IMR-90 (cell line): ENCODE results near the gene S100A12. TPM values are rescaled to one million over a fixed set of nuclear protein-coding genes. Genes with fewer than 3 reads are reported as not detected.

Source experiments
- ATAC-seq: fragments of 200-7000 bp; cut with Tn5 transposase; 2 replicates; pipeline ENCODE4 v1.9.1; 2020; ENCODE audit warnings: low read depth, mild to moderate bottlenecking, moderate library complexity
- BruUV-seq: library from RNA; stranded (reverse); fragments of 400-500 nt; replicated peaks from 2 replicates; lab custom pipeline; 2021; lab: Mats Ljungman, UMichigan
- CTCF ChIA-PET: fragments of 300-600 bp; formaldehyde crosslinking; extraction: SDS; loops from one replicate; lab custom pipeline; 2021; ENCODE audit warnings: antibody characterized with exemption; lab: Yijun Ruan, JAX
- POLR2A ChIA-PET: fragments of 300-600 bp; sonication (Branson Sonifier 250); formaldehyde crosslinking; loops from one replicate; lab custom pipeline; 2022; ENCODE audit warnings: antibody characterized with exemption; ENCODE audit not compliant: unreplicated experiment; lab: Charles Lee
- DNase-seq: peaks from one replicate; pipeline ENCODE4 v3.0.0; 2013
- H2AFZ ChIP-seq: replicated peaks from 2 replicates; pipeline ENCODE3; 2013; ENCODE audit warnings: low read length, mild to moderate bottlenecking; ENCODE audit not compliant: poor library complexity
- H2AK5ac ChIP-seq: 2 replicates; pipeline ENCODE4 v1.6.1; 2013; ENCODE audit warnings: low read depth, low read length, inconsistent platforms
- H2AK9ac ChIP-seq: replicated peaks from 2 replicates; pipeline ENCODE3; 2013; ENCODE audit warnings: mild to moderate bottlenecking, low read depth, low read length, moderate library complexity; ENCODE audit not compliant: poor library complexity
- H2BK120ac ChIP-seq: 2 replicates; pipeline ENCODE4 v1.6.1; 2013; ENCODE audit warnings: low read depth, low read length, inconsistent platforms
- H2BK15ac ChIP-seq: 3 replicates; pipeline ENCODE4 v1.6.1; 2013; ENCODE audit warnings: low read depth, low read length, inconsistent platforms
- H2BK20ac ChIP-seq: 2 replicates; pipeline ENCODE4 v1.6.1; 2013; ENCODE audit warnings: low read depth, mild to moderate bottlenecking, inconsistent platforms, low read length, moderate library complexity
- H2BK5ac ChIP-seq: 2 replicates; pipeline ENCODE4 v1.6.1; 2013; ENCODE audit warnings: mild to moderate bottlenecking, low read depth, low read length, inconsistent platforms; ENCODE audit not compliant: poor library complexity, severe bottlenecking
- H3K14ac ChIP-seq: replicated peaks from 2 replicates; pipeline ENCODE4 v1.6.1; 2013; ENCODE audit warnings: low read depth, low read length, inconsistent platforms
- H3K18ac ChIP-seq: 2 replicates; pipeline ENCODE4 v1.6.1; 2013; ENCODE audit warnings: low read depth, low read length, control low read depth
- H3K23ac ChIP-seq: 2 replicates; pipeline ENCODE4 v1.6.1; 2013; ENCODE audit warnings: low read depth, low read length, inconsistent platforms
- H3K27ac ChIP-seq: 2 replicates; pipeline ENCODE4 v1.5.1; 2013; ENCODE audit warnings: mild to moderate bottlenecking, control low read depth, low read length; ENCODE audit not compliant: insufficient read depth
- H3K27me3 ChIP-seq: 2 replicates; pipeline ENCODE4 v1.6.1; 2013; ENCODE audit warnings: low read length; ENCODE audit not compliant: control insufficient read depth, insufficient read depth
- H3K36me3 ChIP-seq: 2 replicates; pipeline ENCODE4 v1.6.1; 2013; ENCODE audit warnings: low read length, mixed read lengths; ENCODE audit not compliant: control insufficient read depth, insufficient read depth
- H3K4ac ChIP-seq: 2 replicates; pipeline ENCODE4 v1.6.1; 2013; ENCODE audit warnings: low read depth, low read length, inconsistent platforms
- H3K4me1 ChIP-seq: 2 replicates; pipeline ENCODE4 v1.6.1; 2013; ENCODE audit warnings: low read length, mixed read lengths; ENCODE audit not compliant: control insufficient read depth, insufficient read depth
- H3K4me2 ChIP-seq: 2 replicates; pipeline ENCODE4 v1.6.1; 2013; ENCODE audit warnings: low read depth, mild to moderate bottlenecking, control low read depth, low read length, moderate library complexity
- H3K4me3 ChIP-seq: 2 replicates; pipeline ENCODE4 v1.5.1; 2013; ENCODE audit warnings: low read depth, mild to moderate bottlenecking, control low read depth, low read length, moderate library complexity; ENCODE audit not compliant: insufficient read depth
- H3K56ac ChIP-seq: 2 replicates; pipeline ENCODE4 v1.6.1; 2013; ENCODE audit warnings: low read length, inconsistent platforms; ENCODE audit not compliant: insufficient read depth; ENCODE audit errors: extremely low read depth
- H3K79me1 ChIP-seq, 2 experiments: 2 replicates each; pipeline ENCODE4 v1.6.1; 2013; ENCODE audit warnings: low read length in 2 of 2, inconsistent platforms in 1 of 2, low read depth in 1 of 2
- H3K9ac ChIP-seq: 2 replicates; pipeline ENCODE4 v1.6.1; 2013; ENCODE audit warnings: low read depth, low read length, control low read depth
- H3K9me1 ChIP-seq: 2 replicates; pipeline ENCODE4 v1.6.1; 2013; ENCODE audit warnings: low read length, inconsistent platforms; ENCODE audit not compliant: insufficient read depth
- H3K9me3 ChIP-seq: 2 replicates; pipeline ENCODE4 v1.6.1; 2013; ENCODE audit warnings: low read length; ENCODE audit not compliant: control insufficient read depth, insufficient read depth
- H4K20me1 ChIP-seq: 2 replicates; pipeline ENCODE4 v1.6.1; 2013; ENCODE audit warnings: low read length, inconsistent platforms; ENCODE audit not compliant: insufficient read depth
- H4K5ac ChIP-seq: 2 replicates; pipeline ENCODE4 v1.6.1; 2013; ENCODE audit warnings: mild to moderate bottlenecking, low read depth, low read length, control low read depth
- H4K8ac ChIP-seq, 2 experiments: 2 replicates each; pipeline ENCODE4 v1.6.1; 2013; ENCODE audit warnings: low read depth in 2 of 2, low read length in 2 of 2, control low read depth in 1 of 2, inconsistent platforms in 1 of 2
- H4K91ac ChIP-seq: 2 replicates; pipeline ENCODE4 v1.6.1; 2013; ENCODE audit warnings: low read depth, low read length, inconsistent platforms; ENCODE audit not compliant: insufficient read depth
- BHLHE40 ChIP-seq: fragments of 150-350 bp; IDR thresholded peaks from 2 replicates; pipeline ENCODE4 v1.6.1; 2016; ENCODE audit warnings: mild to moderate bottlenecking, low read depth, low read length
- CEBPB ChIP-seq: IDR thresholded peaks from 2 replicates; pipeline ENCODE4 v1.6.1; 2012; ENCODE audit warnings: low read depth, low read length, improper control_type of control experiment
- CHD1 ChIP-seq: IDR thresholded peaks from 2 replicates; pipeline ENCODE4 v1.6.1; 2012; ENCODE audit warnings: low read depth, low read length, improper control_type of control experiment
- CTCF ChIP-seq: conservative IDR thresholded peaks from 2 replicates; pipeline ENCODE4 v1.5.1; 2012; ENCODE audit warnings: mild to moderate bottlenecking, low read depth, low read length, improper control_type of control experiment
- MAFK ChIP-seq: IDR thresholded peaks from 2 replicates; pipeline ENCODE4 v1.6.1; 2012; ENCODE audit warnings: low read depth, low read length, improper control_type of control experiment
- MAZ ChIP-seq: IDR thresholded peaks from 2 replicates; pipeline ENCODE4 v1.6.1; 2012; ENCODE audit warnings: low read depth, mild to moderate bottlenecking, low read length, improper control_type of control experiment, moderate library complexity, borderline replicate concordance
- MXI1 ChIP-seq: IDR thresholded peaks from 2 replicates; pipeline ENCODE4 v1.6.1; 2012; ENCODE audit warnings: low read depth, mild to moderate bottlenecking, low read length, moderate library complexity, borderline replicate concordance
- NFE2L2 ChIP-seq: fragments of 150-350 bp; IDR thresholded peaks from 2 replicates; pipeline ENCODE4 v1.6.1; 2016; ENCODE audit warnings: low read depth, mild to moderate bottlenecking, low read length
- POLR2A ChIP-seq: IDR thresholded peaks from 2 replicates; pipeline ENCODE4 v1.6.1; 2012; ENCODE audit warnings: mild to moderate bottlenecking, low read depth, low read length
- RAD21 ChIP-seq: IDR thresholded peaks from 2 replicates; pipeline ENCODE4 v1.6.1; 2012; ENCODE audit warnings: low read length, improper control_type of control experiment
- RCOR1 ChIP-seq: IDR thresholded peaks from 2 replicates; pipeline ENCODE4 v1.6.1; 2012; ENCODE audit warnings: mild to moderate bottlenecking, low read length, improper control_type of control experiment; ENCODE audit not compliant: insufficient replicate concordance
- RFX5 ChIP-seq: IDR thresholded peaks from 2 replicates; pipeline ENCODE4 v1.8.0; 2012; ENCODE audit warnings: low read depth, mild to moderate bottlenecking, low read length, moderate library complexity
- SMC3 ChIP-seq: fragments of 150-350 bp; IDR thresholded peaks from 2 replicates; pipeline ENCODE4 v1.6.1; 2016; ENCODE audit warnings: low read depth, mild to moderate bottlenecking, antibody characterized with exemption, low read length, moderate library complexity
- WGBS, 2 experiments: methylation state at CpG; one replicate each; pipeline versions ENCODE4 v1.1.5 to v1.1.7; 2013; ENCODE audit warnings: missing lambda C conversion rate in 2 of 2; ENCODE audit not compliant: insufficient read length in 1 of 2; ENCODE audit errors: extremely low coverage in 2 of 2; 5-methylcytosine and 5-hydroxymethylcytosine counted together
- dilution Hi-C: fragments of 300-500 bp; cut with HindIII; formaldehyde crosslinking; loops from one replicate; pipeline ENCODE4 v1.14.3; 2018; ENCODE audit warnings: low sequenced_read_pairs; ENCODE audit not compliant: unreplicated experiment
- in situ Hi-C: fragments of 300-500 bp; cut with MboI; formaldehyde crosslinking; loops from 3 replicates; pipeline ENCODE4 v1.14.3; 2019; ENCODE audit warnings: low sequenced_read_pairs, inconsistent platforms, mixed read lengths
- intact Hi-C: fragments of 100-400 bp; cut with micrococcal nuclease; formaldehyde crosslinking; loops from 2 replicates; pipeline ENCODE4 v1.10.0; 2022
- polyA plus RNA-seq, 3 experiments: library from polyadenylated mRNA; depleted of rRNA; stranded (reverse); fragments of >200 nt; gene quantifications; 2 replicates each; pipeline ENCODE4 v1.2.3, GENCODE V29; 2012; ENCODE audit warnings: low replicate concordance in 1 of 3
- total RNA-seq: library from RNA; depleted of rRNA; stranded (reverse); fragments of >200 nt; gene quantifications from 2 replicates; pipeline ENCODE4 v1.2.3, GENCODE V29; 2012
- TF ChIP-seq, protein P1 (sequence below): fragments of 150-350 bp; IDR thresholded peaks from 2 replicates; pipeline ENCODE4 v1.6.1; 2016; ENCODE audit warnings: low read depth, mild to moderate bottlenecking, low read length, moderate library complexity, borderline replicate concordance
- TF ChIP-seq, protein P2 (sequence below): fragments of 150-350 bp; IDR thresholded peaks from 2 replicates; pipeline ENCODE4 v1.6.1; 2017; ENCODE audit warnings: mild to moderate bottlenecking, antibody characterized with exemption, low read length, low read depth

S100A12 gene
- total and polyA plus RNA-seq, 2 of the 4 experiments (the other 2 are of a cell fraction): not detected

- Histone ChIP-seq H3K27ac (no peak overlapping the region), H3K4me3 (no peak overlapping the region), H3K9me3 (no peaks in the 10 kb centered on the region), H3K23ac (no peak overlapping the region), H3K4me2 (no peak overlapping the region), H2BK120ac (no peak overlapping the region), H2AFZ (no peak overlapping the region), H2BK20ac (no peak overlapping the region), H2BK15ac (no peak overlapping the region), H3K79me1 (no peaks in the 10 kb centered on the region), H3K9ac (no peak overlapping the region), H3K18ac (no peak overlapping the region), H3K27me3 (peaks cover 4% of the 10 kb centered on the region; the same call in 1 of the 2 replicates), H3K4me1 (no peaks in the 10 kb centered on the region), H2BK5ac (no peak overlapping the region), H4K20me1 (no peaks in the 10 kb centered on the region), H3K9me1 (no peaks in the 10 kb centered on the region), H3K14ac (no peak overlapping the region), H4K8ac (no peak overlapping the region), H4K5ac (no peak overlapping the region), H4K91ac (no peak overlapping the region), H3K56ac (no peak overlapping the region), H2AK5ac (no peak overlapping the region), H3K36me3 (no peaks in the 10 kb centered on the region), H2AK9ac (no peak overlapping the region), H3K4ac (no peak overlapping the region)
- 64% methylated on average over 3 of the region's 14 CpGs; no CpG with 5 or more reads in 1 of the 2 experiments for WGBS, 2 experiments
- POLR2A ChIA-PET: no interaction called here
- no peak for ATAC-seq
- DNase-seq: no peak
- BruUV-seq: no TSS peak
- CTCF ChIA-PET: interaction anchor here (1.1 kb wide), 1 partner anchor 150 kb away, joined by 3 read pairs; no protein-coding TSS in a partner anchor
- intact Hi-C loops: no loop called here
- in situ Hi-C loops: no loop called here
- dilution Hi-C loops: no loop called here
- no peak for TF ChIP-seq MXI1
- no peak for TF ChIP-seq RCOR1
- TF ChIP-seq CTCF: no peak
- TF ChIP-seq MAFK: no peak
- no peak for TF ChIP-seq CEBPB
- TF ChIP-seq CHD1: no peak
- TF ChIP-seq RFX5: no peak
- TF ChIP-seq RAD21: no peak
- TF ChIP-seq POLR2A: no peak
- TF ChIP-seq, protein P1, sequence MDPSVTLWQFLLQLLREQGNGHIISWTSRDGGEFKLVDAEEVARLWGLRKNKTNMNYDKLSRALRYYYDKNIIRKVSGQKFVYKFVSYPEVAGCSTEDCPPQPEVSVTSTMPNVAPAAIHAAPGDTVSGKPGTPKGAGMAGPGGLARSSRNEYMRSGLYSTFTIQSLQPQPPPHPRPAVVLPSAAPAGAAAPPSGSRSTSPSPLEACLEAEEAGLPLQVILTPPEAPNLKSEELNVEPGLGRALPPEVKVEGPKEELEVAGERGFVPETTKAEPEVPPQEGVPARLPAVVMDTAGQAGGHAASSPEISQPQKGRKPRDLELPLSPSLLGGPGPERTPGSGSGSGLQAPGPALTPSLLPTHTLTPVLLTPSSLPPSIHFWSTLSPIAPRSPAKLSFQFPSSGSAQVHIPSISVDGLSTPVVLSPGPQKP: no peak
- no peak for TF ChIP-seq SMC3
- TF ChIP-seq, protein P2, sequence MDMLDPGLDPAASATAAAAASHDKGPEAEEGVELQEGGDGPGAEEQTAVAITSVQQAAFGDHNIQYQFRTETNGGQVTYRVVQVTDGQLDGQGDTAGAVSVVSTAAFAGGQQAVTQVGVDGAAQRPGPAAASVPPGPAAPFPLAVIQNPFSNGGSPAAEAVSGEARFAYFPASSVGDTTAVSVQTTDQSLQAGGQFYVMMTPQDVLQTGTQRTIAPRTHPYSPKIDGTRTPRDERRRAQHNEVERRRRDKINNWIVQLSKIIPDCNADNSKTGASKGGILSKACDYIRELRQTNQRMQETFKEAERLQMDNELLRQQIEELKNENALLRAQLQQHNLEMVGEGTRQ: no peak
- TF ChIP-seq BHLHE40: no peak
- TF ChIP-seq NFE2L2: no peak
- TF ChIP-seq MAZ: no peak
Measured at GRCh38 chr1:153345187-153346076, 30.0 kb downstream of the S100A12 start.
